GM12801 (cell line): ENCODE results near the gene TNRC18.

ENCODE experiments used
- TF ChIP-seq, protein P1 (sequence below): IDR thresholded peaks from one replicate; pipeline ENCODE4 v1.5.1; 2011; ENCODE audit warnings: control low read depth; ENCODE audit not compliant: insufficient read length; ENCODE audit errors: extremely low read depth

TNRC18 gene

DNA sequence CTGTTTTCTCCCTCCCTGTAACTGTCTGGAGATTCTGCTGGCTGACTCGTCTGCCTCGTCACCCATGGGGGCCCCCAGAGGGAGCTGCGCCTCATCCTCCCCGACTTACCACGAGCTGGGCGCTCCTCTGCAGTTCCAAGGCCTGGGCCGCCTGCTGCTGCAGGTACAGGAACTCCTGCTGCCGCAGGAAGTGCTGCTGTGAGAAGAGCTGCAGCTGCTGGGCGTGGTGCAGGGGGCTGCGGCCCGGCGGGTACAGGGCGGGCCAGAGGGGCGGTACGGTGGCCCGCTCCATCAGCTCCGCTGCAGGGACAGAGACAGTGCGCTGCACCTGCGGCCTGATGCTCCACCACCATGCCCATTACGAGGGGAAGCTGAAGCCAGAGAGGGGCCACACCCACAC is 47.7 kb downstream of the TNRC18 start:
- TF ChIP-seq, protein P1, sequence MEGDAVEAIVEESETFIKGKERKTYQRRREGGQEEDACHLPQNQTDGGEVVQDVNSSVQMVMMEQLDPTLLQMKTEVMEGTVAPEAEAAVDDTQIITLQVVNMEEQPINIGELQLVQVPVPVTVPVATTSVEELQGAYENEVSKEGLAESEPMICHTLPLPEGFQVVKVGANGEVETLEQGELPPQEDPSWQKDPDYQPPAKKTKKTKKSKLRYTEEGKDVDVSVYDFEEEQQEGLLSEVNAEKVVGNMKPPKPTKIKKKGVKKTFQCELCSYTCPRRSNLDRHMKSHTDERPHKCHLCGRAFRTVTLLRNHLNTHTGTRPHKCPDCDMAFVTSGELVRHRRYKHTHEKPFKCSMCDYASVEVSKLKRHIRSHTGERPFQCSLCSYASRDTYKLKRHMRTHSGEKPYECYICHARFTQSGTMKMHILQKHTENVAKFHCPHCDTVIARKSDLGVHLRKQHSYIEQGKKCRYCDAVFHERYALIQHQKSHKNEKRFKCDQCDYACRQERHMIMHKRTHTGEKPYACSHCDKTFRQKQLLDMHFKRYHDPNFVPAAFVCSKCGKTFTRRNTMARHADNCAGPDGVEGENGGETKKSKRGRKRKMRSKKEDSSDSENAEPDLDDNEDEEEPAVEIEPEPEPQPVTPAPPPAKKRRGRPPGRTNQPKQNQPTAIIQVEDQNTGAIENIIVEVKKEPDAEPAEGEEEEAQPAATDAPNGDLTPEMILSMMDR = no peak

DNA sequence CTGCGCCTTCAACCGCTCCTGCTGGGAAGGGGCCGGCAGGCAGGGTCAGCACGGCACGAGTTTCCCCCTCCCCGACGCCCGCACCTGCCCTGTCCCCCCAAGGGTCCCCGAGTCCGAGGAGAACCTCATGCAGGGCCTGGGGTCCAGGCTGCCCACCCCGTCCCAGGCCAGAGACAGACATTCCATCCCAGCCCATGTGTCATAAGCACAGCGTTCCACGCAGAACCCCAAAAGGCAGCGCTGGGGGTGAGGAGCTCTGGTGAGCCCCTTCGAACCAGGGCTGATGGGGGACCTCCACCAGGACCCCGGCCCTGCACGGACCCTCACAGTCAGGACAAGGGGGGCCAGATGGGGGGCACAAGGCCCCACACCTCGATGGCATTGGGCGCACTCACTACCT is 49.2 kb downstream of the TNRC18 start:
- TF ChIP-seq, protein P1 = no peak

DNA sequence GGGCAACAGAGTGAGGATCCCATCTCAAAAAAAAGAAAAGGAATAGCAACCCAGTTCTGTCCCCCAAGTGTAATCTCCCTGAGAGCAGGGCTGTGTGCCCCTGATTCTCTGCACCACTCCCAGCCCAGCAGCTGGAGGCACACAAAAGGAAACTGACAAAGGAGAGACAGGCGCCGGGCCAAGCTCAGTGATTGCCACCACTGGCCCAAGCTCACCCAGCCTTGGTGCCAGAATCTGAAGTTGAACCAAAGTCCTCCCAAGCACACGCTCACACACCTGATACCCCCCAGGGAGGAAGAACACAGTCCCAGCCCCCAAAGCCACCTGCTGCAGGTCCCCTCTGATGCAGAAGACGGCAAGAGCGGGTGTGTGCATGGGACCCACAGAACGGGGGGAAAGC is 50.3 kb downstream of the TNRC18 start:
- TF ChIP-seq, protein P1 = no peak

DNA sequence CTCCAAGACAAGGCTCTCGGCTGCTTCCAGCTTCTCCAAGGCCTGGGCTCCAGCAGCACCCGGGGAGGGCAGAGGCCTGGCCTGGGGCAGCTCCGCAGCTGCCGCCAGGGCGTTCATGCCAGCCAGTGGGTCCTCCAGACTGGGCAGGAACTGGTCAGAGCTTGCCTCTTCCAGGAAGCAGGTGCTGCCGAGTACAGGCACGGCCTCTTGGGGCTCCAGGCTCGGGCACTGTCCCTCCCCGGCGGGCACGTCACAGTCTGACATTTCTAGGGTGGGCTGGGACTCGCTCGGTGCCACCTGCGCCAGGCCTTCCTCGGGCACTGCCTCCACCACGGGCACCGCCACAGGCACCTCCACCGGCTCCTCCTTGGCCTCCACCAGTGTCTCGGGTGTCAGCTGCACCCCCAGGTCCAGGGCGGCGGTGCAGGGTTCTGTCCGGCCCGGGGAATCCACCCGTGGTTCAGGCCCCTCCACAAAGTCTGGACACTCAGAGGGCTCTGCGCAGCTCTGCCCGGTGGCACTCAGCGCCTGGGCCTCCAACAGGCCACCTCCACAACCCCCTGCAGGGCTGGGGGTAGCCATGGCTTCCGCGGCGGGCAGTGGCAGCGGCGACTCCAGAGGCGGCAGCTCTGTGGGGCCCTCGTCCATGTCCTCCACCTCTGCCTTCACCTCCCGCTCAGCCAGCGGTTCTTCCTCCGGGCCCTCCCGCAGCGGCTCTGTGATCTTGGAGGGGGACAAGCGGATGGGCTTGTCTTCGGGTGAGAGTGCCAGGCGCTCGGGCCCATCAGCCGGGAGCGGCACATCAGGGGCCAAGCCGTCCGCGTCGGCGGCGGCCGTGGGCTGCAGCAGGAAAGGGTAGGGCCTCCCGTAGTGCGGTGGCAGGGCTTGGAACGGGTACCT is 52.9 kb downstream of the TNRC18 start:
- TF ChIP-seq, protein P1 = no peak

DNA sequence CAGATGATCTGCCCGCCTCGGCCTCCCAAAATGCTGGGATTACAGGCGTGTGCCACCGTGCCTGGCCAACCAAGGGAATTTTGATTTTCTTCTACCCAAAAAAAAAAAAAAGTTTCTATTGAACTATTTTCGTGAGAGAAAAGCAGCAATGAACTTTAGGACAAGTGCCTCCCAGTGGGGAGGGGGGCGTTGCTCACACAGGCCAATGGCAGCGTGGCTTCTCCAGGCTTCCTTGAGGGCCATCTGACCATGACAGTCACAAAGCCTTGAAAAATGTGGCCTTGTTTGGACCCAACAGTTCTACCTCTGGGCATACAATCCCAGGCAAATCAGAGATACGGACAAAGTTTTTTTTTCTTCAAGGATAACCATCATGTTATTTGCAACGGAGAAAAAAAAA is 56.0 kb downstream of the TNRC18 start:
- TF ChIP-seq, protein P1 = no peak

DNA sequence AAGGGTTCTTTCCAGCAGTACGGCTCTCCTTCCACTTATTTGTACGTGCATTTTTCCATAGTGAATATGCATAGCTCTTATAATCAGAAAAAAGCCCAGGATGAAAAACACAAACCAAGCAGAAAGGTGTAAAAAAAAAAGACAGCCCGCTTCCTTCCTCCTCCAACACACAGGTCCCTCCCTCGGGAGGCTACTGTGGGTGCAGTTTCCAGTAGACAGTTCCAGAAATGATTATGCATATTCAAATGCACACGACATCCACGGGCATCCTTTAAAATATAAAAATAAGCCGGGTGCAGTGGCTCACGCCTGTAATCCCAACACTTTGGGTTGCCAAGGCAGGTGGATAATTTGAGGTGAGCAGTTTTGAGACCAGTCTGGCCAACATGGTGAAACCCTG is 59.9 kb downstream of the TNRC18 start:
- TF ChIP-seq, protein P1 = no peak

DNA sequence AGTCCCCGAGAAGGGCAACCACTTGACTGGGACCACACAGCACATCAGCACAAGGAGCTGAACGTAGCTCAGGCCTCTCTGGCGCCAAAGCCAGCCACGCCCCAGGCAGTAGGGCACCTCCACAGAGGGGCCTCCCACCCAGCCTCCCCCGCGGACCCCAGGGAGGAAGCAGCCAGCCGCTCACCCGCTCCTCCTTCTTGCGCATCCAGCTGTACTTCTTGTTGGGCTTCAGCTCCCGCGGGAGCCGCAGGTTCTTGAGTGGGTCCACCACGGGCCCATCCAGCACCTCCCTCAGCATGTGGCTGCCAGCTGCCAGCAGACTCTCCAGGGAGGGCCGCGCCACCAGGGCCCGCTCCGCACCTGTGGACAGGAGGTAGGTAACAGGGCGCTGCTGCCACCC is 61.2 kb downstream of the TNRC18 start:
- TF ChIP-seq, protein P1 = no peak
